HG02884 (cell line): ENCODE measurements around the gene FAM72B.
"Not testable (repeated sequence)": the region's sequence is repeated elsewhere in the genome, so short reads cannot be mapped to it uniquely, and the experiment has no call there.

Experiments
- ATAC-seq: cut with Tn5 transposase; IDR thresholded peaks from one replicate; pipeline ENCODE4 v1.9.1; 2021; ENCODE audit warnings: mild to moderate bottlenecking, moderate library complexity; ENCODE audit not compliant: unreplicated experiment

Gene FAM72B

DNA sequence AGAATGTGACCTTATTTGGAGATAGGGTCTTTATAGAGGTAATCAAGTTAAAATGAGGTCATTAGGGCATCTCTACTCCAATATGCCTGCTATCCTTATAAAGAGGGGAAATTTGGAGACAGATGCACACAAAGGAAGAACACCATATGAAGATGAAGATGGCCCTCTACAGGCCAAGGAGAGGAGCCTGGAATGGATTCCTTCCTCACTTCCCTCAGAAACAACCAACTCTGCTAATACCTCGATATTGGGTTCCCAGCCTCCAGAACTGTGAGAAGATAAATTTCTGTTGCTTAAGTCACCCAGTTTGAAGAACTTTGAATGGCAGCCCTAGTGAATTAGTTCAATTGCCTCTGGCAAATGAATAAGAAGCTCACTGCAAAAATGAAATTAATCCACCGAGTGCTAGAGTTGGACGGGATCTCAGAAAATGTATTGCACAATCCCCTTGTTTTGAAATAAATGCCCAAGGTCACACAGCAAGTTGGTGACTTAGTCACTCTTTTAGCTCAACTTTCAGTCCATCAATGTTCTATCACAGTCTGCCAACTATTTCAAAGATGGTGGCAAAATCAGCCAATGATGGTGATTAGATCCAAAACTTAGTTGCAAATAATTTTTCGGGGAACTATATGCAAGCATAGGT lies 27.1 kb downstream of the FAM72B start:
- not testable (repeated sequence) for ATAC-seq

GRCh38 chr1:121155671-121156358 lies 28.3 kb downstream of the FAM72B start:
- not testable (repeated sequence) for ATAC-seq

- ATAC-seq: not testable (repeated sequence)
Measured at GRCh38 chr1:121154811-121155210, 29.3 kb downstream of the FAM72B start.

GRCh38 chr1:121152788-121153187 lies 31.4 kb downstream of the FAM72B start:
- ATAC-seq: not testable (repeated sequence)

DNA sequence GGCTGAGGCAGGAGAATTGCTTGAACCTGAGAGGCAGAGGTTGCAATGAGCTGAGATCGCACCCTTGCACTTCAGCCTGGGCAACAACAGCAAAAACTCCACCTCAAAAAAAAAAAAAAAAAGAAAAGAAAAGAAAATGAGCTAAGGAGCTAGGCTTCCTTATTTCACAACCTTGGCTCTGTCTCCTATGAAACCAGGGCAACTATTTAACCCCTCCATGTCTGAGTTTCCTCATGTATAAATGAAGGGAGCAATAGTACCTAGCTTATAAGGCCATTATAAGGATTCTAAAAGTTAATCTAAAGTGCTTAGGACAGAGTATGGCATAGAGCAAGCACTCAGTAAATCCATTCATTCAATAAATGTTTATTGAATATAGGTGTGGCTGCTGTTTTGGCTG lies 32.8 kb downstream of the FAM72B start:
- ATAC-seq: not testable (repeated sequence)

GRCh38 chr1:121148489-121149190 lies 35.5 kb downstream of the FAM72B start:
- not testable (repeated sequence) for ATAC-seq

- ATAC-seq: not testable (repeated sequence)
Measured at GRCh38 chr1:121140393-121140792, 43.7 kb downstream of the FAM72B start.

- ATAC-seq: not testable (repeated sequence)
Measured at GRCh38 chr1:121131494-121131893, 52.6 kb downstream of the FAM72B start.

DNA sequence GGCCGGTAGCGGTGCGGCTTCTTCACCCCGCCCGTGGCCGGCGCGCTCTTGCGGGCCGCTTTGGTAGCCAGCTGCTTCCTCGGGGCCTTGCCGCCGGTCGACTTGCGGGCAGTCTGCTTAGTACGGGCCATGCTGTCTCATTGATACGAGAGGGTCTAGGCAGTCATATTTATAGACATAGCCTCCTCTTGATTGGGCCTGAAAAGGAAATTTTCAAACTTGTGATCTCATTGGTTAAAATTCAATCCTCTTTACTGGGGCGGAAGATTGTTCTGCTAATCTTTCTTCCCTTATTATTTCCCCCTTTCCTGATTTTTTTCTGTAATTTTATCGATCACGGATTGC lies 65.7 kb downstream of the FAM72B start:
- not testable (repeated sequence) for ATAC-seq
